Liver (tissue), 9 donors: ENCODE measurements around the gene TAS1R1. TPM values are rescaled to one million over a fixed set of nuclear protein-coding genes. Genes with fewer than 3 reads are reported as not detected.

Experiments used
- DNase-seq: peaks from one replicate; pipeline ENCODE4 v3.0.0-alpha.2; 2017; ENCODE audit warnings: low spot score
- H3K27ac ChIP-seq, 2 donors: one replicate each; pipeline ENCODE4 v1.7.0; 2013; ENCODE audit warnings: inconsistent platforms in 2 of 2, low read length in 2 of 2, control low read depth in 1 of 2, low read depth in 1 of 2, mild to moderate bottlenecking in 1 of 2
- H3K27me3 ChIP-seq, 4 donors: one replicate each; pipeline versions ENCODE4 v1.6.1 to v1.7.0; 2013; ENCODE audit warnings: low read length in 3 of 4, inconsistent platforms in 1 of 4, mild to moderate bottlenecking in 1 of 4, moderate library complexity in 1 of 4; ENCODE audit not compliant: control insufficient read depth in 4 of 4, insufficient read depth in 4 of 4
- H3K36me3 ChIP-seq, 4 donors: one replicate each; pipeline versions ENCODE4 v1.6.1 to v1.7.0; 2013; ENCODE audit warnings: low read length in 3 of 4, mild to moderate bottlenecking in 3 of 4, low read depth in 1 of 4, moderate library complexity in 1 of 4; ENCODE audit not compliant: control insufficient read depth in 4 of 4, insufficient read depth in 3 of 4
- H3K4me1 ChIP-seq, 4 donors: one replicate each; pipeline versions ENCODE4 v1.6.1 to v1.7.0; 2013; ENCODE audit warnings: low read length in 3 of 4, mild to moderate bottlenecking in 3 of 4, moderate library complexity in 1 of 4; ENCODE audit not compliant: control insufficient read depth in 4 of 4, insufficient read depth in 4 of 4
- H3K4me3 ChIP-seq, 3 donors: one replicate each; pipeline versions ENCODE4 v1.6.1 to v1.7.0; 2013; ENCODE audit warnings: low read length in 3 of 3, control low read depth in 1 of 3, low read depth in 1 of 3, mild to moderate bottlenecking in 1 of 3
- H3K9ac ChIP-seq, 2 donors: one replicate each; pipeline ENCODE4 v1.7.0; 2013; ENCODE audit warnings: low read length in 2 of 2, mild to moderate bottlenecking in 2 of 2, moderate library complexity in 2 of 2, control low read depth in 1 of 2, low read depth in 1 of 2
- H3K9me3 ChIP-seq, 4 donors: one replicate each; pipeline versions ENCODE4 v1.6.1 to v1.7.0; 2013; ENCODE audit warnings: low read length in 3 of 4; ENCODE audit not compliant: control insufficient read depth in 4 of 4
- ATF3 ChIP-seq: IDR thresholded peaks from 2 replicates; pipeline ENCODE4 v1.6.1; 2016; ENCODE audit warnings: antibody characterized with exemption
- CTCF ChIP-seq: fragments of 150-350 bp; IDR thresholded peaks from 2 replicates; pipeline ENCODE4 v1.5.1; 2017; ENCODE audit warnings: improper control_type of control experiment, low read depth, low read length; ENCODE audit not compliant: missing input control
- GABPA ChIP-seq, 2 donors: IDR thresholded peaks in 1 of 2; conservative IDR thresholded peaks in 1 of 2; 2 replicates each; pipeline ENCODE4 v1.6.1; 2016; ENCODE audit warnings: antibody characterized with exemption in 2 of 2, mild to moderate bottlenecking in 1 of 2, moderate library complexity in 1 of 2
- HNF4A ChIP-seq, 2 donors: conservative IDR thresholded peaks; 2 replicates each; pipeline ENCODE4 v1.6.1; 2016; ENCODE audit warnings: antibody characterized with exemption in 2 of 2, mild to moderate bottlenecking in 2 of 2
- JUND ChIP-seq, 2 donors: IDR thresholded peaks; 2 replicates each; pipeline ENCODE4 v1.6.1; 2016; ENCODE audit warnings: antibody characterized with exemption in 2 of 2
- MAX ChIP-seq: IDR thresholded peaks from 2 replicates; pipeline ENCODE4 v1.6.1; 2016; ENCODE audit warnings: antibody characterized with exemption
- REST ChIP-seq: IDR thresholded peaks from 2 replicates; pipeline ENCODE4 v1.6.1; 2016; ENCODE audit warnings: antibody characterized with exemption, mild to moderate bottlenecking
- RXRA ChIP-seq, 2 donors: IDR thresholded peaks; 2 replicates each; pipeline ENCODE4 v1.6.1; 2017 to 2018; ENCODE audit warnings: antibody characterized with exemption in 2 of 2, mild to moderate bottlenecking in 1 of 2
- SP1 ChIP-seq: IDR thresholded peaks from 2 replicates; pipeline ENCODE4 v1.6.1; 2018; ENCODE audit warnings: antibody characterized with exemption, mild to moderate bottlenecking
- TAF1 ChIP-seq: conservative IDR thresholded peaks from 2 replicates; pipeline ENCODE4 v1.6.1; 2016; ENCODE audit warnings: antibody characterized with exemption, mild to moderate bottlenecking
- YY1 ChIP-seq: IDR thresholded peaks from 2 replicates; pipeline ENCODE4 v1.6.1; 2016; ENCODE audit warnings: antibody characterized with exemption, mild to moderate bottlenecking
- ZBTB33 ChIP-seq: IDR thresholded peaks from 2 replicates; pipeline ENCODE4 v1.6.1; 2016; ENCODE audit warnings: antibody characterized with exemption
- WGBS: extraction: QIAGEN DNeasy Blood & Tissue Kit; methylation state at CpG from one replicate; pipeline ENCODE4 v1.1.7; 2013; 5-methylcytosine and 5-hydroxymethylcytosine counted together
- polyA plus RNA-seq, 2 donors: library from polyadenylated mRNA; stranded (reverse) in 1 of 2; unstranded in 1 of 2; fragments of 200-250 nt in 1 of 2; fragments of >200 nt in 1 of 2; fragmentation: Nextera tagmentation in 1 of 2; extraction: Ambion mirVana in 1 of 2; gene quantifications; one replicate each; pipeline versions ENCODE4 v1.2.1 to v1.2.3, GENCODE V29; 2013 to 2015
- total RNA-seq, 2 donors: library from RNA; depleted of rRNA; stranded (reverse); fragments of >200 nt; gene quantifications; one replicate each; pipeline ENCODE4 v1.2.3, GENCODE V29; 2014
- donor health status: healthy.
- donor health status: healthy.
- donor health status: healthy.
- donor health status: healthy.
- donor health status: healthy.

Gene TAS1R1
- total and polyA plus RNA-seq, 4 donors, result not detected

- Histone ChIP-seq H3K9ac (peak within 1 kb of the TSS; percentile 99), H3K4me3 (peak within 1 kb of the TSS; percentile 73 to 82 (median 78)), H3K27me3 (no peaks in the 10 kb centered on the region), H3K27ac (peak within 1 kb of the TSS; percentile 98 to 100), H3K4me1 (peaks cover 11 to 48% (median 35%) of the 10 kb centered on the region in 4 donors), H3K9me3 (no peaks in the 10 kb centered on the region), H3K36me3 (peaks cover 1 to 5% (median 3%) of the 10 kb centered on the region in 4 donors)
- TF ChIP-seq RXRA (IDR thresholded peaks at IDR 0.05), result no peak
- no peak for TF ChIP-seq TAF1
- TF ChIP-seq YY1, result peak; percentile 20
- peak; percentile 60 for TF ChIP-seq REST
- under 1% methylated on average over 84 of the region's 84 CpGs for WGBS
- peak; percentile 86 for DNase-seq
Measured at GRCh38 chr1:6602669-6603237, 47.6 kb downstream of the TAS1R1 start, which contains the start of gene KLHL21. Gene KLHL21, minus strand, starts transcription at chr1:6602869. Its CDS starts 52 bp downstream, at chr1:6602817.

- Histone ChIP-seq H3K4me3 (peak overlapping the region; percentile 62 to 73 (median 73)), H3K9ac (peak overlapping the region; percentile 99), H3K9me3 (no peaks in the 10 kb centered on the region), H3K4me1 (peaks cover 11 to 44% (median 33%) of the 10 kb centered on the region in 4 donors), H3K27ac (peak overlapping the region; percentile 98 to 100), H3K36me3 (peaks cover 0 to 5% (median 2%) of the 10 kb centered on the region in 4 donors), H3K27me3 (no peaks in the 10 kb centered on the region)
- TF ChIP-seq SP1 (no peak), TAF1 (peak; percentile 42)
- under 1% methylated on average over 36 of the region's 36 CpGs for WGBS
- peak; percentile 72 for DNase-seq
Measured at GRCh38 chr1:6603238-6603914, 48.3 kb downstream of the TAS1R1 start.

GRCh38 chr1:6603915-6604558 lies 48.9 kb downstream of the TAS1R1 start:
- Histone ChIP-seq H3K4me1 (peaks cover 10 to 40% (median 31%) of the 10 kb centered on the region in 4 donors), H3K9ac (peak overlapping the region; percentile 99), H3K4me3 (peak overlapping the region; percentile 62 to 73 (median 73)), H3K36me3 (peaks cover 0 to 1% (median under 1%) of the 10 kb centered on the region in 4 donors), H3K27me3 (no peaks in the 10 kb centered on the region), H3K9me3 (no peaks in the 10 kb centered on the region), H3K27ac (peak overlapping the region; percentile 98 to 100)
- peak; percentile 59 for DNase-seq
- WGBS, result 16% methylated on average over 19 of the region's 19 CpGs
- TF ChIP-seq ZBTB33, result peak; percentile 56
- peak; percentile 77 to 84 for TF ChIP-seq RXRA (IDR thresholded peaks at IDR 0.05)
- TF ChIP-seq SP1, result peak; percentile 94
- peak; percentile 41 to 57 for TF ChIP-seq JUND (IDR thresholded peaks at IDR 0.05)
- peak in 1 of 2 donors; percentile 66 for TF ChIP-seq GABPA (IDR thresholded peaks at IDR 0.05 in 1 of 2, conservative IDR thresholded peaks at IDR 0.05 in 1 of 2)
- TF ChIP-seq CTCF, result peak; percentile 2
- peak; percentile 75 for TF ChIP-seq MAX
- peak; percentile 94 to 95 for TF ChIP-seq HNF4A (conservative IDR thresholded peaks at IDR 0.05)
- TF ChIP-seq ATF3, result peak; percentile 65
